GM12878 (cell line): Measurements from ENCODE around the gene ARHGEF37. TPM values are rescaled to one million over a fixed set of nuclear protein-coding genes. Genes with fewer than 3 reads are reported as not detected.

Source experiments
- BCL3 ChIP-seq: IDR thresholded peaks from 2 replicates; pipeline ENCODE4 v1.6.1; 2011; ENCODE audit warnings: borderline replicate concordance, low read depth, mild to moderate bottlenecking, moderate library complexity, low read length; ENCODE audit not compliant: insufficient read depth, poor library complexity, severe bottlenecking
- BCLAF1 ChIP-seq: fragments of 450-650 bp; IDR thresholded peaks from 2 replicates; pipeline ENCODE4 v1.6.1; 2017; ENCODE audit warnings: antibody characterized with exemption, mild to moderate bottlenecking, moderate library complexity
- CEBPZ ChIP-seq: fragments of 150-350 bp; IDR thresholded peaks from 2 replicates; pipeline ENCODE4 v1.6.1; 2016; ENCODE audit warnings: low read depth, low read length
- ETV6 ChIP-seq, 2 experiments: fragments of 450-650 bp in 1 of 2; IDR thresholded peaks in 1 of 2; conservative IDR thresholded peaks in 1 of 2; 2 replicates each; pipeline ENCODE4 v1.6.1; 2014; ENCODE audit warnings: antibody characterized with exemption in 1 of 2, borderline replicate concordance in 1 of 2, low read depth in 1 of 2, mild to moderate bottlenecking in 1 of 2, moderate library complexity in 1 of 2
- KLF5 ChIP-seq: fragments of 450-650 bp; IDR thresholded peaks from 2 replicates; pipeline ENCODE4 v1.6.1; 2014; ENCODE audit warnings: mild to moderate bottlenecking; ENCODE audit not compliant: partially characterized antibody
- NFXL1 ChIP-seq: fragments of 450-650 bp; IDR thresholded peaks from 2 replicates; pipeline ENCODE4 v1.6.1; 2017; ENCODE audit warnings: antibody characterized with exemption, mild to moderate bottlenecking, borderline replicate concordance
- NKRF ChIP-seq: fragments of 450-650 bp; conservative IDR thresholded peaks from 2 replicates; pipeline ENCODE4 v1.6.1; 2017; ENCODE audit warnings: mild to moderate bottlenecking, moderate library complexity
- NR2C2 ChIP-seq: IDR thresholded peaks from 2 replicates; pipeline ENCODE4 v1.6.1; 2011; ENCODE audit warnings: borderline replicate concordance, low read depth; ENCODE audit not compliant: control insufficient read depth, insufficient read length
- PAX5 ChIP-seq: IDR thresholded peaks from 2 replicates; pipeline ENCODE4 v1.6.1; 2011; ENCODE audit warnings: low read depth, low read length, borderline replicate concordance
- POLR2AphosphoS5 ChIP-seq: IDR thresholded peaks from 2 replicates; pipeline ENCODE4 v1.6.1; 2011; ENCODE audit warnings: mild to moderate bottlenecking, low read length, inconsistent platforms
- SREBF2 ChIP-seq: IDR thresholded peaks from 2 replicates; pipeline ENCODE4 v1.6.1; 2012; ENCODE audit warnings: mild to moderate bottlenecking, low read length
- USF1 ChIP-seq: IDR thresholded peaks from 2 replicates; pipeline ENCODE4 v1.6.1; 2011; ENCODE audit warnings: borderline replicate concordance, low read depth, mild to moderate bottlenecking, moderate library complexity, mixed read lengths, low read length; ENCODE audit not compliant: insufficient read depth; ENCODE audit errors: extremely low read length
- WRNIP1 ChIP-seq: IDR thresholded peaks from 2 replicates; pipeline ENCODE4 v1.6.1; 2011; ENCODE audit warnings: low read depth, low read length, improper control_type of control experiment, borderline replicate concordance
- ZBTB33 ChIP-seq: fragments of 450-650 bp; IDR thresholded peaks from 2 replicates; pipeline ENCODE4 v1.6.1; 2017; ENCODE audit warnings: mild to moderate bottlenecking
- polyA plus RNA-seq, 11 experiments: library from polyadenylated mRNA; depleted of rRNA in 4 of 11; unstranded in 6 of 11; stranded (reverse) in 5 of 11; fragments of >200 nt; fragmentation: Nextera tagmentation in 4 of 11; fragmentation: Illumina TruSeq in 1 of 11; extraction: Ambion mirVana in 4 of 11; extraction: Trizol in 1 of 11; gene quantifications; 1 replicate in 1 of 11; 2 replicates in 10 of 11; pipeline versions ENCODE4 v1.2.1 to v1.2.3, GENCODE V29; 2011 to 2016; ENCODE audit warnings: inconsistent platforms in 2 of 11, missing spikeins in 2 of 11, low read depth in 1 of 11
- total RNA-seq, 4 experiments: library from RNA; depleted of rRNA in 3 of 4; stranded (reverse); fragments of >200 nt in 3 of 4; fragmentation: Illumina TruSeq in 1 of 4; extraction: Trizol in 1 of 4; gene quantifications; 2 replicates each; pipeline versions ENCODE4 v1.2.1 to v1.2.3, GENCODE V29; 2013 to 2021

ARHGEF37 gene
- total and polyA plus RNA-seq, 10 of the 15 experiments (the other 5 are each of a cell fraction or from before 2014, with no cell fraction given) = 0.16 to 1.1 (median 0.63) TPM

GRCh38 chr5:149549461-149550267 is 31.6 kb upstream of the ARHGEF37 start (continued):
- TF ChIP-seq CEBPZ (no peak), PAX5 (no peak), WRNIP1 (no peak; the same call in 1 of the 2 replicates), POLR2AphosphoS5 (no peak), NFXL1 (no peak), KLF5 (no peak), ZBTB33 (no peak), ETV6 (conservative IDR thresholded peaks at IDR 0.05 in 1 of 2, IDR thresholded peaks at IDR 0.05 in 1 of 2; ENCODE audit: borderline replicate concordance in 1 of 2, low read depth in 1 of 2) (peak in 1 of 2 experiments; percentile 62; a peak in 2 of 4 replicates), NR2C2 (no peak), USF1 (no peak), BCL3 (no peak), NKRF (peak; percentile 63), SREBF2 (no peak), BCLAF1 (no peak)
